GM10847 (cell line): ENCODE results near the gene NAPB.

Experiments used
- POLR2A ChIP-seq: IDR thresholded peaks from 2 replicates; pipeline ENCODE4 v1.6.1; 2011; ENCODE audit not compliant: insufficient read length; ENCODE audit errors: extremely low read depth

The NAPB gene

DNA sequence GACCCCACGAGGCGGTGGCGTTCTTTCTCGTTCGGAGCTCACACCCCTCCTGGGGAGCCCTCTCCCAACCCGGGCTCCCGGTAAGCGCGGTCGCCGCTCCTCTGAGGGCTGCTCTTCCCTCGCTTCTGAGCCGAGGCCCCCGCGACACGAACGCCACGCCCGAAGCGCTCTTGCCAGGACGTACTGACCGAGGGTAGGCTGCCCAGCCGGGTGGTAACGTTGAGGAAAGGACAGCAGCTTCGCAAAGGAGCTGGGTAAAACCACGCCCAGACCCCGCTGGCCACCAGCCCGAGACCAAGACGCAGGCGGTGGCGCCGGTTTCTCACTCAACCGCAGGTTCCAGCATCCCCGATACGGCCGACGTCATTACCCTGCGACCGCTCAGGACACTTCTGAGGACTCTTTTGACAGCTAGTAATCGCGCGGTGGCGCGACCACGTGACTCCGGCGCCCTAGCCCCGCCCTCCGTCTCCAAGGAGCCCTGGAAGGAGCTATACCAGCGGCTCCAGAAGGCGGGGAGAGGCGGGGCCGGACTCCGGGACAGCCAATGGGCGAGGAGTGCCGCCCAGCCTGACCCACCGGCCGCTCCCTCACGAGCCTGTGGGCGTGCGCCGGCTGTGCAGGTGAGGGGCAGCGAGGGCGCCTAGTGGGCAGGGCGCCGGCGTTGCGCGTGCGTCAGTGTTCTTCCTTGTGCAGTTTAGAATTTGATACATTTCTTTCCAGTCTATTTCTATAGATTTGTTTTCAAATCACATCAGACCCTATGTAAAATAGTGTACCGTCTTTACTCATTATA lies 63.3 kb downstream of the NAPB start:
- TF ChIP-seq POLR2A, result peak; percentile 55

DNA sequence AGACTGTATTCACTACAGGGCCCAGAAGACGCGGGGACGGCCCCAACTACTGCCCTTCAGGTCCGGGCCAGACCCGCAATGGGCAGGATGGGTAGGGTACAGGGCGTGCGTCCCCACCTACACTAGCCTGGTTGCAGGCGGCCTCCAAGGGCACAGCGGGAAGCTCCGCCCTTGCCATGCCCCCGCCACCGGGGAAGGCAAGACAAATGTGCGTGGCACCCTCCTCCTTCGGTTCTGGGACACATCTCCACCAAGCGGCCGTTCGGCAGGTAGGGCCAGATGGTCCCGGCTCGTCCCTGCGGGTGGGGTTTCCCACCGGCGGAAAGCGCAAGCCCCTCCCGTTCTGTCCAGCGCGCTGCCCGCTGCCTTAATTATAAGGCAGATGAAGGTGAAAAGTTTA lies 65.1 kb downstream of the NAPB start:
- no peak for TF ChIP-seq POLR2A

DNA sequence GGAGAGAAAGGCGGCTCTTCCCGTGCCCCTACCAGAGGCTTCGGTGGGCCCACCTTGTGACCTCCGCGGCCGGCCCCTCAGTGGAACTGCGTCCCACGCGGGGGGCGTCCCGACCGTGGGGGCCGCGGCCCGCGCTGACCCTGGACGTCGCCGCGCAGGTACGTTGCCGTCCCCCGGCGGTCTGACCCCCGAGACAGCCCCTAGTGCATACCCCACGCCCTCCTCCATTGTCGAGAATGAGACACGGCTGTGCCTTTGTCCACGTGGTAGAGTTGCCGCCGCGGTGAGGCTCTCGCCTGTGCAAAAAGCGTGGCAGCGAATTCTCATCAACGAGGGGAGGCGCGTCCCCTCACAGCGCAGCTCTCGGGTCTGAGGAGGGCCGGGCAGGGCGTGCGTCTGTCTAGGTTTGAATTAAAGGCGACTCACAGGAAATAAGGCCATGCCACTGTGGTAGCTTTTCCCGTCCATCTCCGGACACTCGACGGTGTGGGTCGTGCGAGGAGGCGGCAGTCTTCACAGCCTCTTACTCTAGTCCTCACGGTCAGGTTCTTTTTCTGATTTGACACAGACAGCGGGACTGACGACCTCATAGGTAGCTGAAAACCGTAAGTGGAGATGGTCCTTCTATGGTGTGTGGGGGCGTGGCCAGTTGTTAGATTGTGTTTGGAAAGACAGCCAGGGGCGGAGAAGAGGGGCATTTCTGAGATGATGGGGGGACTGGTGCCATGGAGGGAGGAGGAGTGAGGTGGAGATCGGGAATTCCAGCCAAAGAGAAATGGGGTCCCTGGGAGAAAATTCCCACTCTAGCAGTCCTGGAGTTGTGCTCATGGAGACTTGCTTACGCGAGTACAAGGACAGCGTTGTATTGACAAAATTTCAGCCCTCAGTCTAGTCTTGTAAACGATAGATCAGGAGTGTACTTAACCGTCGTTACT lies 70.1 kb downstream of the NAPB start:
- TF ChIP-seq POLR2A, result no peak

DNA sequence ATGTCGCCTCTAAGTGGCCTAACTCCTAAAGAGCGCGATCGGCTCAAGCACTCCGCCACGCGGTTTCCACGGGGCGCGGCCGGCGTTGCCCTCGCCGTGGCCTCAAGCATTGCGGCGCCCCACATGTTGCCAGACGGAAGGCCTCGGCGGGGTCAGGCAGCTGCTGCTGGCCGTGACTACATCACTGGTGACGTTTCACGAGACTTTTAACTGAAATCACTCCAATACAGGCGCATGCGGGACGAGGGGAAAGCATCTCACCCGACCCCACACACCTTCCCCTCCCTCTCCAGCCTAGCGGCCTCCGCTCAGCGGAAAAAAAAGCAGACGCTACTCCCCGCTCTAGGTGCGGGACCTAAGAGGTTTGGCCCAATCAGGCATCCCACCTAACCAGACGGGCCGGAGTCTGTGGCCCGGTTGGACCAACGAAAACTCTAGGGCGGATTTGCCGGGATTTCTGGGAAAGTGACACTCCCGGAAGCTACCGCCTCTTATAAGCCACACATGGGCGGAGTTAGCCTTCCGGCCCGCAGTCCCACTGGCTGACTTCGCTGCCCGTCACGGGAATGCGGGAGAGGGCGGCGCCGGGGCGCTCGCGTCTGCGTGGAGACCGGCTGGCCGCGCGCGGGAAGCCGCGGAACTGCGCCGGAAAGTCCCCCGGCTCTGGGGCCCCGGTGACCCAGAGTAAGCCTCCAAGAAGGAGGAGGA lies 70.9 kb downstream of the NAPB start, which contains the start of gene NXT1:
Gene NXT1 (plus strand): TSS at position 596 of the 708 bp plus-strand sequence. CDS start 3,251 bp downstream, outside the sequence.
- peak; percentile 61 for TF ChIP-seq POLR2A

DNA sequence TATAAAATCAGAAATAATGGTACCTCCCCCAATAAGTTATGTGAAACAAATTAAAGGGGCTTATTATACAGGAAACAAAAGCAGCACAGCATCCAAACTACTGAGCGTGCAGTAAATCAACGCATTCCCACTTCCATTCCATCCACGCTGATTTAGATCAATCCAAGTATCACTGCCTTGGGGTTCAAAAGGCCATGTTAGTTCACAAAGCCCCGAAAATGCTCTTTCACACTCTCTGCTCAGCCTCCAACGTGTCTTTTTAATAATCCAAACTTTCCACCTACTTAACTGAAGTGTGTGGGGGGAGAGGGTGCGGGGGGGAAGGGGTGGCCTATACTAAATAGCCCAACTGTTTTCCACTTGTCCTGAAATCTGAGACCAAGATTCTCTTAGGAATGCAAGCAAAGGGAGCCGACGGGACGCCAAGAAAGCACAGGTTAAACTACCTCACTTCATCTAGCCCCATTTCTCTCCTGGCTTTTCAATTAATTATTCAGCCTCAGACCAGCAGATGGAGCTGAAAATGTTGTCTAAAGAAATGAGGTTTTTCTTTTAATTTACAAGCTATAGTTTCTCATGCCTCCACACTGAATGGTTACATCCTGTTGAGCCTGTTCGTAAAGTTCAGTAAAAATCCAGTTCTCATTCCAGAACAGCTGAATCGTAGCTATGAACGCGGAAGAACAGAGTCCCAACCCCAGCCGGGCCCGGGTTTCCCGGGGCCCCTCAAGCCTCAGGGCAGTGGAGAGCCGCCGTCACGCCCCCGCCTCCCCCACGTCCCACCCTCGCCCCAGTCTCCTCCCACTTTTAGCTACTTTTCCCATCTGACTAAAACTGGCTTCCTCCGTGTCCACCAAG lies 71.7 kb downstream of the NAPB start:
- no peak for TF ChIP-seq POLR2A

DNA sequence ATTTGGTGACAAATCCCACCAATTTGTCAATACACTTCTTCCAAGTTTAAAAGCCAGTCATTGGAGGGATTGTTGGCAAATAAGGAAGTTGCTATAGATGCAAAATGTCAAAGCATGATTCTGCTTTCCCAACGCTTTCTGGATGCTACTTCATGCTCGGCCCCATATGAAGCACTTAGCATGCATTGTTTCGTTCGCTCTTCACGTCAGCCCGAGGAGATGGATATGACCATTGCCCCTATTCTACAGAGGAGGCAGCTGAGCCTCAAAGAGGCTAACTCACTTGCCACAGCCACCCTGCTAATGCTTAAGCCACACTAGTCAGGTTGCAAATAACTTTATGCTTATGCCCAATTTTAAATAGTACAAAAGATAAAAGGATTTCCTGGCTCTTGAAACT lies 73.5 kb downstream of the NAPB start:
- no peak for TF ChIP-seq POLR2A

DNA sequence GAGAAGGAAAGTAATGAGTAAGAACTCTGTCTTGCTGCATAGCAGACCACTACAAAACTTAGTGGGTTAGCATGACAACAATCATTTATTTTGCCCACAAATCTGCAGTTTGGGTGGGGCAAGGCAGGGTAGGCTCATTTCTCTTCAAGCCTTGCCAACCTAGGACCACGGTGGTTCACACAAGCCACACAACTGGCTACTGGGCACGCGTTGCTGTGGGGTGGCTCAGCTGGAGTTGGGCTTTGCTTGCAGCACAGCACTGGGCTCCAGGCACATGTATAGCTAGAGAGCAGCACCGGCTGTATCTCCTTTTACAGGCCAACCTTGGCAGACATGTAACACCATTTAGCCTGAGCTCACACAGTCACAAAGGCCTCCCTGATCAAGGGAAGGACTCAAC lies 75.3 kb downstream of the NAPB start:
- no peak for TF ChIP-seq POLR2A

DNA sequence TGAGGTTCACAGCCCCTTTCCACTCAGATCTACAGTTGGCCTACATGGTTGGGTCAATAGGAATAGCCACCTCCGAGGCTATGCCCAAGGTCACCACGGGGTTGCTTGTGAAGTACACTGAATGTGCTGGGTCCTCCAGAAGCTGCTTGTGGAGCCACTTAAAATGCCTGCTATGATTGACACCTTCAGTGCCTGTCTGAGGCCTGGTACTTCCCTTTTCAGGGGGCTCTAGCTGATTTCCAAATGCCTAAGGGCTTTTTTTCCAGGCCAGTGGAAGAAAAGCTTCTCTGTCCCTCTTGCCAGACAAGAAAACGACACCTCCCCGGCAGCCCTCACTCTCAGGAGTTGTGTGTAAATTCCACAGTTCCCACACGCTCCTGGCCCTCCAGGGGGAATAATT lies 77.0 kb downstream of the NAPB start:
- TF ChIP-seq POLR2A, result no peak

DNA sequence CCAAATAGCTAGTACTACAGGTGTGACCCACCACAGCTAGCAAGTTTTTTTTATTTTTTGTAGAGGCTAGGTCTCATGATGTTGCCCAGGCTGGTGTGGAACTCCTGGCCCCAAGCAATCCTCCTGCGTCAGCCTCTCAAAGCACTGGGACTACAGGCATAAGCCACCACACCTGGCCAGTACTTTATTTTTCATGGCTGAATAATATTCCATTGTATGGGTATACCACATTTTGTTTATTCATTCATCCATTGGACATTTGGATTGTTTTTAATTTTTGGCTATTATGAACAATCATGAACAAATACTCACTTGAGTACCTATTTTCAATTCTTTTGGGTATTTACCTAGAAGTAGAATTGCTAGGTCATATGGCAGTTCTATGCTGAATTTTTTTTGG lies 77.7 kb downstream of the NAPB start:
- no peak for TF ChIP-seq POLR2A

DNA sequence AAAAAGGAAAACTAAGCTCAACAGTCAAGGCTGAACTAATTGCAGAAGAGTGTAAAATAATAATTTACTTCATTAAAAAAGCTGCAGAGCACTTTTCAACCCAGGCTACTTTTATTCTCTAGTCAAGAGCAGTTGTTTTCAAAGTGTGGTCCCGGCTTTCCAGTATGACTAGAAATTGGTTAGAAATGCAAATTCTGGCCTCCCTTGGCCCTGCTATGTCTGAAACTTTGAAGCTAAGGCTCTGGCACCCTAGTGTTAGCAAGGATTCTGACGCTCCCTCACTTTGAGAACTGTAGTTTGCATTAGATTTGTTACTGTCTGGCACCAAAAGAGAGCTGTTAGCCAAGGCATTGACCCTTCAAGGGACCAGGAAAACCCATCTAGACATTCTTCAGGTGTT lies 80.2 kb downstream of the NAPB start:
- no peak for TF ChIP-seq POLR2A

DNA sequence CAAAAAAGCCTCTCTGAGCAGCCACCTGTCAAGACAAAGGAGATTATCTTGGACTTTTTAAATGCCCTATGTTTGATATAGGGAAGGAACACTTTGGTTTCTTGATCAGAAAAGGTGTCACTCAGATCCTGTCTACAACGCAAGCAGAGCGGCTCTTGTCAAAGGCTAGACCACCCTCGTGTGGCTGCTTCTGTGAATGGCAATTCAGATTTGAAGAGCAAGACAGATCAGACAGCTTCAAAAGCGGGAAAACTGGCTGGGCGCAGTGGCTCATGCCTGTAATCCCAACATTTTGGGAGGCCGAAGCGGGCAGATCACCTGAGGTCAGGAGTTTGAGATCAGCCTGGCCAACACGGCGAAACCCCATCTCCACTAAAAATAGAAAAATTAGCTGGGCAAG lies 80.8 kb downstream of the NAPB start:
- TF ChIP-seq POLR2A, result no peak

DNA sequence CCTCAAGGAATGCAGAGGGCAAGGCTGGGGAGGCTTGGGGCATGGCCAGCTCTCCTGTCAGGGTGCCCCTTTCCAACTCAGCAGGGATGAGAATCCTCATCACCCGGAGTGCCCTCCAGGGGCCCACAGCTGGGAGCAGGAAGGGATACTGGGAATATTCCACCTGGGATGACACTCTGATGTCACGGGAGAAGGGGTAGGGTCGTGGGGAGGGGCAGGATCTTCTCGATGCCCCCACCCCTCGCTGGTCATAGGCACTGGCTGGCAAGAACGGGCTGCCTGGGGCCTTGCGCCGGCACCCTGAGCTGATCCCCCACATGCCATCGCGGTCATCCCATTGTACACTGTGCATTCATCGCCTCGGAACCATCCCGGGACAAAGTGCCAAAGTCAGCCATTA lies 81.3 kb downstream of the NAPB start:
- TF ChIP-seq POLR2A, result no peak

DNA sequence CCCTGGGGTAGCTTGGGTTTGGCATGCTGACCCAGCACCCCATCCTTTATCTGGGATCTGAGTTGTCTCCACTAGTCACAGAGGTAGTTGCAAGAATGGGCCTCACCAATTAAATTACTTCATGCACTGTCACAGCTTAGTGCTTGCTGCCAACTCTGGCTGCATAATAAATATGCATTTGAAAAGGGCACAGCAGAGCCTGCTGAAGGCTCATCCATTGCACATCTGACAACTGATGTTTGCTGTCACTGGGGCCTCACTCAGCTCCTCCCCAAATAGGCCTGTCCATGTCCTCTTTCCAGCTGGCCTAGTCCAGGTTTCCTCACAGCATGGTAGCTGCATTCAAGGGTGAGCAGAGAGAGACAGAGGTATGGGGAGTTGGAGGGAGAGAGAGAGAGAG lies 84.0 kb downstream of the NAPB start:
- TF ChIP-seq POLR2A, result no peak

DNA sequence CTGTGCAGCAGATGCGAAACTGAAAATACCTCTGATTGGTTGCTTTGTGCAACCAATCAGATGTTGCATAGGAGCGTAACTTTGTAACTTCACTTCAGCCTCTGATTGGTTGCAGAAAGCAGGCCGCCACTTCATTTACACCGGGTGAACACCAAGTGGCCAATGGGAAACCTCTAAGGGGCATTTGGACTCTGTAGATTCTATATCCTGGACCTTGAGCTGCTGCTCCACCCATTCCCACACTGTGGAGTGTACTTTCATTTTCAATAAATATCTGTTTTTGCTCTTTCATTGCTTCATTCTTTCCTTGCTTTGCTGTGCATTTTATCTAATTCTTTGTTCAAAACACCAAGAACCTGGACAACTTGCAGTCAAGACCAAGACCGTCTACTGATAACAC lies 84.8 kb downstream of the NAPB start:
- TF ChIP-seq POLR2A, result no peak

DNA sequence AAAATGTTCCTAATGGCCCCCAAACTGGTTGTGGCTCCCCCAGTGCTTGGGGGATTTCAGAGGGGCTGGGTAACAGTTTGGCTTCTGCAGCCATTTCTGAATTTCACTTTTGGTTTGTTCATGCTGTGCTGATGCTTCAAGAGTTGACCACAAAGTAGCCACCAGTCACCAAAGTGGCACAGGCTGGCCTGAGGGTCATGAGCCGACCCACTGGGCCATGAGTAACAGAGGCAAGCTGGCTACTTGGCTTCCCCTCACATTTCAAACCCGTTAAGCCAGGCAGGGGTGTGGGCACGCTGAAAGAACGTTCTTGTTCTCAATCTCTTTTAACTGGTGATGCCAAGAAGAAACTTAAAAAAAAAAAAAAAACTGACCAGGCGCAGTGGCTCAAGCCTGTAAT lies 85.8 kb downstream of the NAPB start:
- TF ChIP-seq POLR2A, result no peak
